GM12865 (cell line): ENCODE results near the gene SUV39H2.
A peak's percentile ranks its signal among the peaks of the same experiment; 100 is the strongest.

Source experiments
- DNase-seq: peaks from one replicate; pipeline ENCODE4 v3.0.0; 2010; ENCODE audit warnings: low read depth
- H3K4me3 ChIP-seq: 2 replicates; pipeline ENCODE4 v1.5.1; 2011; ENCODE audit warnings: mild to moderate bottlenecking, low read depth, low read length, control low read depth
- TF ChIP-seq, protein P1 (sequence below): IDR thresholded peaks from 2 replicates; pipeline ENCODE4 v1.5.1; 2011; ENCODE audit warnings: low read length, control low read depth, low read depth, inconsistent platforms; ENCODE audit not compliant: insufficient read depth; ENCODE audit errors: missing control alignments

Gene SUV39H2

GRCh38 chr10:14878266-14879123 lies at the start of gene SUV39H2:
Gene SUV39H2, plus strand, starts transcription at chr10:14878866. Its CDS starts 23 bp downstream, at chr10:14878889.
- TF ChIP-seq, protein P1, sequence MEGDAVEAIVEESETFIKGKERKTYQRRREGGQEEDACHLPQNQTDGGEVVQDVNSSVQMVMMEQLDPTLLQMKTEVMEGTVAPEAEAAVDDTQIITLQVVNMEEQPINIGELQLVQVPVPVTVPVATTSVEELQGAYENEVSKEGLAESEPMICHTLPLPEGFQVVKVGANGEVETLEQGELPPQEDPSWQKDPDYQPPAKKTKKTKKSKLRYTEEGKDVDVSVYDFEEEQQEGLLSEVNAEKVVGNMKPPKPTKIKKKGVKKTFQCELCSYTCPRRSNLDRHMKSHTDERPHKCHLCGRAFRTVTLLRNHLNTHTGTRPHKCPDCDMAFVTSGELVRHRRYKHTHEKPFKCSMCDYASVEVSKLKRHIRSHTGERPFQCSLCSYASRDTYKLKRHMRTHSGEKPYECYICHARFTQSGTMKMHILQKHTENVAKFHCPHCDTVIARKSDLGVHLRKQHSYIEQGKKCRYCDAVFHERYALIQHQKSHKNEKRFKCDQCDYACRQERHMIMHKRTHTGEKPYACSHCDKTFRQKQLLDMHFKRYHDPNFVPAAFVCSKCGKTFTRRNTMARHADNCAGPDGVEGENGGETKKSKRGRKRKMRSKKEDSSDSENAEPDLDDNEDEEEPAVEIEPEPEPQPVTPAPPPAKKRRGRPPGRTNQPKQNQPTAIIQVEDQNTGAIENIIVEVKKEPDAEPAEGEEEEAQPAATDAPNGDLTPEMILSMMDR = no peak
- peak within 1 kb of the TSS; percentile 89 for H3K4me3 ChIP-seq
- peak; percentile 98 for DNase-seq

GRCh38 chr10:14833106-14833505 lies 45.6 kb upstream of the SUV39H2 start:
- TF ChIP-seq, protein P1 = no peak
- DNase-seq = no peak

GRCh38 chr10:14836208-14836607 lies 42.5 kb upstream of the SUV39H2 start:
- TF ChIP-seq, protein P1 = no peak
- no peak for DNase-seq
- no peak overlapping the region for H3K4me3 ChIP-seq

More at GRCh38 chr10:14833106-14833505, 45.6 kb upstream of the SUV39H2 start:
- no peak overlapping the region for H3K4me3 ChIP-seq

- TF ChIP-seq, protein P1 = no peak
Measured at GRCh38 chr10:14837003-14837756, 41.5 kb upstream of the SUV39H2 start.

DNA sequence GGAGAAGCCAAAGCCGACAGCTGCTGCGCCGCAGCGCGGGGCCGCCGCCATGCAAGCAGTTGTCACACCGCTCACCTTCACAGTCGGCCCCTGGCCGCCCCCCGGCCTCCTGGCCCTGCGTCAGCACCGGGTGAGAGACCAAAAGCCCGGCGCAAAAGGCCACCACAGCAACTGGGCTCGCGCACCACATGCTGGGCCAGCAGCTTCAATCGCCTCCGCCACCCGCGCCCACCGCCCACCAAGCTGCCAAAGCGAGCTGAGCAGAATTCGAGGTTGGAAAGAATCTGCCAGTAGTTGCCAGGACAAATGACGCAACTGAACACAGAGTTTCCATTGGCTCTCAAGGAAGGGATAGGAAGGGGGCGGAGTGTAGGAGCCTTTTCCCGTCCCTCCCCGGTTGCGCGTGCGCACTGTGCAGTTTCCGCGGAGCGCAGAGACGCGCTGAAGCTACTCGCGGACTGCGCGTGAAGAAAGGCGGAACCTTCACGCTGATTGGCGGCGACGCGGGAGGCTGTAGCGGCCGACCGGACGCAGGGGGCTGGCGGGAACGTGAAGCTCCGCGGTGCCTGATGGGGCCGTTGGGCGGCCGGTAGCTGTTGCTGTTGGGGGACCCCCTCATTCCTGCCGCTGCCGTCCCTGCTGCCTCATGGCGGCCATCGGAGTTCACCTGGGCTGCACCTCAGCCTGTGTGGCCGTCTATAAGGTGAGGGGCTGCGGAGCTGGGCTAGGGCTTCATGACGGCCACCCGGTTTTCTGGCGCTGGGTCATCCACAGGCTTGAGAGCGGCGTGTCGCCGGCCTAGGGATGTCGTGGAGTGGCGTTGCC lies 40.7 kb upstream of the SUV39H2 start, which contains the start of the genes CDNF, HSPA14 and MSANTD7:
Gene CDNF (minus strand): TSS at position 281 of the 825 bp plus-strand sequence. CDS start 91 bp downstream, at position 190.
Gene HSPA14 (plus strand): TSS at position 550 of the 825 bp plus-strand sequence. CDS start 97 bp downstream, at position 647.
Gene MSANTD7 (plus strand): TSS at position 550 of the 825 bp plus-strand sequence. CDS start 3,979 bp downstream, outside the sequence.
- TF ChIP-seq, protein P1 = no peak

More at GRCh38 chr10:14837003-14837756, 41.5 kb upstream of the SUV39H2 start:
- H3K4me3 ChIP-seq = peak overlapping the region; percentile 91
- DNase-seq = no peak

More for the DNA sequence above, 40.7 kb upstream of the SUV39H2 start, which contains the start of the genes CDNF, HSPA14 and MSANTD7:
- H3K4me3 ChIP-seq = peak within 1 kb of the TSS; percentile 91
- peak; percentile 100 for DNase-seq
